Activated T-cell treated with anti-CD3 and anti-CD28 coated beads for 1 hour (primary cell): ENCODE data around the gene MYH16.
"Not testable (repeated sequence)": the region's sequence is repeated elsewhere in the genome, so short reads cannot be mapped to it uniquely, and the experiment has no call there.

Experiments used
- DNase-seq: peaks from one replicate; pipeline ENCODE4 v3.0.0-alpha.2; 2020; ENCODE audit warnings: low read depth

The MYH16 gene

DNA sequence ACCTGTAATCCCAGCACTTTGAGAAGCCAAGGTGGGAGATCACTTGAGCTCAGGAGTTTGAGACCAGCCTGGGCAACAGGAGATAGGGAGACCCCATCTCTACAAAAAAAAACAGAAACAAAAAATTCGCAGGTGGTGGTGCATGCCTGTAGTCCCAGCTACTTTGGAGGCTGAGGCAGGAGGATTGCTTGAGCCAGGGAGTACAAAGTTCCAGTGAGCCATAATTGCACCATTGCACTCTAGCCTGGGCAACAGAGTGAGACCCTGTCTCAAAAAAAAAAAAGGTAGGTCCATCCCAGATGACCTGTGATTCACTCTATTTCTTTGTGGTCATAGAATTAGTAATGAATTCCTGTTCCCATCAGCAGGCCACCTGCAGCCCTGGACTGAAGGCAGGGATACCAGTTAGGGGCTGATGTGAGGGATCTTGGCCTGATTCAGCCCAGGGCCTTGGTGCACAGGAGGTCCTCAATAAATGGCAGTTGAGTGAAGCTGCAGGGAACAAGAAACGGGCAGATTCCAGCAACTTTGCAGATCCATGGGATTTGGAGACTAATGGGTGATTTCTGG is at the start of gene MYH16:
TSS of gene MYH16 (plus strand) at position 364 of the 570 bp plus-strand sequence.
- DNase-seq: no peak

DNA sequence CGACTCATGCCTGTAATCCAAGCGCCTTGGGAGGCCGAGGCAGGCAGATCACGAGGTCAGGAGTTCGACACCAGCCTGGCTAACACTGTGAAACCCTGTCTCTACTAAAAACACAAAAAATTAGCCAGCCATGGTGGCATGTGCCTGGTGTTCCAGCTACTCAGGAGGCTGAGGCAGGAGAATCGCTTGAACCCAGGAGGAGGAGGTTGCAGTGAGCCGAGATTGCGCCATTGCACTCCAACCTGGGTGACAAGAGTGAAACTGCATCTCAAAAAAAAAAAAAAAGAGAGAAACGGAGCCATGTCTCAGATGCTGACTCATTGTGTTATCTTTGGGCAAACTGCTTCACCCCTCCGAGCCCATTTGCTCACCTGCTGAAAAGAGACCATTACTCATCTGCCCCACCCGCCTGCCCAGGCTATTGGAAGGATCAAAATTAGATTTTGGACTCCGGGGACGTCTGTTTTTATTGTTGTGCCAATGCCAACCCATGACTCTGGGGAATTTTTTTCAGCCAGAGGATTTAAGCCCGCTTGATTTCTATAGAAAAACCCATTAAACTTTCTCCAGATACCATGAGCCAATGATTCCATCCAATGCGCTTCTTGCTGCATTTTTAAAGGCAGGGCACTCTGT is 48.3 kb upstream of the MYH16 start:
- not testable (repeated sequence) for DNase-seq

DNA sequence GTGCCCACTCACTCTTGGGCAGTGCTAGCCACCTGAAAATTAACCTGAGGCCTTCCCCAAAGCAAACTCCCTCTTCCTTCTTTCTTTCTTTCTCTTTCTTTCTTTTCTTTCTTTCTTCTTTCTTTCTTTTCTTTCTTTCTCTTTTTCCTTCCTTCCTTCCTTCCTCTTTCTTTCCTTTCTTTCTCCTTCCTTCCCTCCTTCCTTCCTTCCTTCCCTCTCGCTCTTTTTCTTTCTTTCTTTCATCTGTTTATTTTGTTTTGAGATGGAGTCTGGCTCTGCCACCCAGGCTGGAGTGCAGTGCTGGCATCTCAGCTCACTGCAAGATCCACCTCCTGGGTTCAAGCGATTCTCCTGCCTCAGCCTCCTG is 47.8 kb upstream of the MYH16 start:
- DNase-seq: no peak

DNA sequence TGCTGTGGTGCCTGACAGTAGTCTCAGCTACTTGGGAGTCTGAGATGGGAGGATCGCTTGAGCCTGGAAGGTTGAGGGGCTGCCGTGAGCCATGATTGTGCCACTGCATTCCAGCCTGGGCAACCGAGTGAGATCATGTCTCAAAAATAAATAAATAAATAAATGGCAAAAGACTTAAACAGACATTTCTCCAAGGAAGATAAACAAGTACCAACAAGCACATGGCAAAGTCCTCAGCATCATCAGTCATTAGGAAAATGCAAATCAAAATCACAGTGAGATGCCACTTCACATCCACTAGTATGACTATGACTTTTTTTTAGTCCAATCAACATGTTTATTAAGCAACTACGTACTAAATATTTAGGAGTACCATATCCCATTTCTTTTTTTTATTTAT is 43.4 kb upstream of the MYH16 start:
- DNase-seq: no peak

DNA sequence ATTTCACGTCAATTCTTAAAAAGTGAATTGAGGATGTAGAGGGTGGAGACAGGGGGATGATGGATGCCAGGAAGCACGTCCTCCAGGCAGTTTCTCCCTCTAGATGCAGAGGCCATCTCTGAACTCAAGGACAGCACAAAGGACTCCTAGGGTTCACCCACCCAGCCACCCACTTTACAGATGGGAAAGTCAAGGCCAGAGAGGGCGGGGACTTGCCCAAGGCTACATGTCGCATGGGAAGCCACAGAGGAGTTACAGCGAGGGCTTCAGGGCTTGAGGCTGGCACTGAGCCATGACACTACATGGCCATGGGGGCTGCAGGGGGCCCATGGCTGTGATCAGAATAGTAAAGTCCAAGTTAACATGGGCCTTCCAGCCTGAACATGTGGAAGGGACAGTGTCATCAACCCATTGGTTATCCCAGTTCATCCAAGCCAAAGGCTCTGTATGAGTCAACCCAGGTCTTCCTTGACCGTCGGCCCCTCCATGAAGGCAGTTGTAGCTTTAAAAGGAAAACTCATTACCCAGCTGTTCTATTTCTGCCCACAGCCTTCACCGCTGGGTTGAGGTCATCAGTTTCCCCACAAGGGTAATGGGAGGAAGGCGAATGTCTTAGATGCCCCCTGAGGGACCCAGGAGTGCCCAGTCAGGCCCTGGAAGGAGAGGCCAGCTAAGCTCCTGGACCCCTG is 40.4 kb upstream of the MYH16 start:
- DNase-seq: no peak

DNA sequence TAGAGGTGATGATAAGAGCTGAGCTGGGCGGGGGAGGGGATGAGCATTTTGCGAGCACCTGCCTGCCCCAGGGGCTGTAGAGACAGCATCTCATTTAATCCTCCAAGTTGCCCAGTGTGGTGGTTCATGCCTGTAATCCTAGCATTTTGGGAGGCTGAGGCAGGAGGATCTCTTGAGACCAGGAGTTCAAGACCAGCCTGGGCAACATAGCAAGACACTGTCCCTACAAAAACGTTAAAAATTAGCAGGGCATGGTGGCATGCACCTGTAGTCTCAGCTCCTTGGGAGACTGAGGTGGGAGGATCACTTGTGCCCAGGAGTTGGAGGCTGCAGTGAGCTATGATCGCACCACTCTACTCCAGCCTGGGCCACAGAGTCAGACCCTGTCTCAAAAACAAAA is 39.7 kb upstream of the MYH16 start:
- DNase-seq: not testable (repeated sequence)

DNA sequence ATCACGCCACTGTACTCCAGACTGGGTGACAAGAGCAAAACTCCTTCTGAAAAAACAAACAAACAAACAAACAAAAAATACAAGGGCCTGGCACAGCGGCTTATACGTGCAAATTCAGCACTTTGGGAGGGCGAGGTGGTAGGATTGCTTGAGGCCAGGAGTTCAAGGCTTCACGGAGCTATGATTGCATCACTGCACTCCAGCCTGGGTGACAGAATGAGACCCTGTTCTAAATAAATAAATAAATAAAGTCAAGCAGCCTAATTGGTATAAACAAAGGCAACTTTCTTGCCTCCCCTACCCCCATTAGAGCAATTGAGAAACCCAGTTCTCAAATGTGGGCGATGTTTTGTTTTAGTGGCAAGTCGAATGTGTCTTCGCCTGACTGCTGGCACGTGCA is 38.5 kb upstream of the MYH16 start:
- DNase-seq: no peak

DNA sequence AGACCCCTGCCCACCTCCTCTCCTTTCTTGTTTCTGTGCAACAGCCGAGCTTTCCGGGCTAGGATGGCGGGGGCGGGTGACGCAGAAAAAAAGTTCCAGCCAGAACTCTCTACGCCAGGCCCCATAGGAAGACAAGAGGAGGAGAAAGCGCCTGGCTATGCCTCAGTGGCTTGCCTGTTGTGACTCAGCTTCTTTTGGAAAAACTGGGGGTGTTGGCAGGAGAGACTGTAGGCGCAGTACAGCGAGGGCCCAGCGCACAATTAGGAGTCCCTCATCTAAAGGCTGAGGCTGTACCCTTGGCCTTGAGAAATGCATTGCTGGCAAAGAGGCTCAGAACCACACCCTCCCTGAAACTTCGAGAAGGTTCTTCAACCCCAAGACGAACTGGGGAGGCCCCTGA is 36.7 kb upstream of the MYH16 start:
- DNase-seq: no peak

DNA sequence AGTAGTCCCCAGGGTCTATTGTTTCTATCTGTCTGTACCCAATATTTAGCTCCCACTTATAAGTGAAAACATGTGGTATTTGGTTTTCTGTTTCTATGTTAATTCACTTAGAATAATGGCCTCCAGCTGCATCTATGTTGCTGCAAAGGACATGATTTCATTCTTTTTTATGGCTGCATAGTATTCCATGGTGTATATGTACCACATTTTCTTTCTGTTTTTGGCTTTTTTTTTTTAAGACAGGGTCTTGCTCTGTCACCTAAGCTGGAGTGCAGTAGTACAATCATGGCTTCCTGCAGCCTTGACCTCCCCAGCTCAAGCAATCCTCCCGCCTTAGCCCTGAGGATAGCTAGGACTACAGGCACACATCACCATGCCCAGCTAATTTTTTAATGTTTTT is 34.8 kb upstream of the MYH16 start:
- not testable (repeated sequence) for DNase-seq

DNA sequence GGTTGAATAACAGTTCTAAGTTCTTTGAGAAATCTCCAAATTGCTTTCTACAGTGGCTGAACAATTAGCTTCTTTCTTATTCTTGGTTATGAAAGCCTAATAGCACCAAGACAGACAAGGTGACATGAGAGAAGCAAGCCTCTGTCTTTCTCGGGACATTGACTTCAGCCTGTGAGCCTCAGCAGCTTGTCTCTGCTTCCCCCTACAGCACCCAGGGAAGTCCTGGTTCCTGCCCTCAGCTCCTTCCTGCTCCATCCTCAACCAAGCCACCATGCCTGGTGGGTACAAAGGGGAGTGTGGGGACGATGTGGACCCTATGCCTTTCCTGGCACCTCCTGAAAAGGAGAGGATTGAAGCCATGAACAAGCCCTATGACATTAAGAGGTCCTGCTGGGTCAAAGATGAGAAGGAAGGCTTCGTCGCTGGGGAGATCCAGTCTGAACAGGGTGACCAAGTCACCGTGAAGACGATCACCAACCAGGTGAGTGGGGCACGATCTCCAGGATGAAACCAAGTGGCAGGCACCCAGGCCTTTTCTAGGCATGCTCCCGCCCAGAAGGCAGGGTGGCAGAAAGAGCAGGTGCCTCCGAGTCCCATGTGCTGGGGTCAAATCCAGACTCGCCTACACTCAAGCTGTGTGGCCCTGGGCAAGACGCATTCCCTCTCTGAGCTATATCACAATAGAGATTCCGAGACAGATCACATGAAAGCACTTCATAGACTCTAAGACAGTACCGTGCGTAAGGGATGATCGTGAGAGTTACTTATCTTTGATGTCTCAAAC is 33.9 kb upstream of the MYH16 start:
- DNase-seq: no peak

DNA sequence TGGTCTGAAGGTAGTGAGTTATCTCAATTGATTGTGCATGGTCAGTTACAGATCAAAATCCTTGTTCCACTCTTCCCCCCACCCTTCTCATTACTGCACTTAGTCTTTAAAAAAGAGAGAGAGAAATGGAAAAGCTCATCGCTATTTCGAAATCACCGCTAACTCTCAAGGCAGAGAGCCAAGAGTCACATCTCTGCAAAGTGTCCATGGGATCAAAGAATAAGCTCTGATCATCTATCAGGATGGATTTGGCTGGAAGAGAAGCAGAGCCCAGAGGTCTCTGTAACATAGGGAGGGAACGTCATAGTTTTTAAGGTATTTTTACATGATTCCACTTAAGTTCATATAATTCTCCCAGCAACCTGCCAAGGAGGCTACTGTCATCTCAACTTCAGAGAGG is 30.0 kb upstream of the MYH16 start:
- DNase-seq: no peak

DNA sequence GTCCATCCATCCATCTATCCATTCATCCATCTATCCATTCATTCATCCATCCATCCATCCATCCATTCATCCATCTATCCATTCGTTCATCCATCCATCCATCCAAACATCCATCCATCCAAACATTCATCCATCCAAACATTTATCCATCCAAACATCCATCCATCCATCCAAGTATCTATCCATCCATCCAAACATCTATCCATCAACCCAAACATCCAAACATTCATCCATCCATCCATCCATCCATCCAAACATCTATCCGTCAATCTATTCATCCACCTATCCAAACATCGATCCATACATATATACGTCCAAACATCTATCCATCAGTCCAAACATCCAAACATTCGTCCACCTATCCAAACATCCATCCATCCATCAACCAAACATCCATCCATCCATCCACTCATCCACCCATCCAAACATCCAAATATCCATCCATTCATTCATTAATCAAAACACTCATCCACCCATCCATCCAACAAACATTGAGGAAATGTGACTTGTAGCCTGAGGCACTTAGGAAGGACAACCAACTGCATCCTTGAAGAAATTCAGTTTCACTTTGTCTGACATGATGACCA is 28.8 kb upstream of the MYH16 start:
- DNase-seq: no peak

DNA sequence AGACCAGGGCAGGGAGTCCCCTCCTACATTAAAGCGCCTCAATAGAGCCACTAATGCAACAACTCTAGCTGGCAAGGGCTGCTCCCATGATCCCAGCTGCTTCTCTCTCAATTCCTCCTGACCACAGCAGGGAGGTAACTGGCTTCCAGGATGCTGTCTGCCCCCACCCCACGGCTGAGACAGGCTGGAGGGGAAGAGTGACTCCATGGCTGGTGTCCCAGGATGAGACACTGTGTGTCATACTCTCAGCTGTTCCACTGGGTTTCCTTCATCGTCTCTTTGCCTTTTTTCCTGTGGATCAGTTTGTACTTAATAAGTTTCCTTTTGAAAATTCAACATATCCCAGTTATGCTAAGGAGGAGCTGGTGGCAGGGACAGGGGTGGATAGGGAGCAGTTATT is 27.7 kb upstream of the MYH16 start:
- DNase-seq: no peak

DNA sequence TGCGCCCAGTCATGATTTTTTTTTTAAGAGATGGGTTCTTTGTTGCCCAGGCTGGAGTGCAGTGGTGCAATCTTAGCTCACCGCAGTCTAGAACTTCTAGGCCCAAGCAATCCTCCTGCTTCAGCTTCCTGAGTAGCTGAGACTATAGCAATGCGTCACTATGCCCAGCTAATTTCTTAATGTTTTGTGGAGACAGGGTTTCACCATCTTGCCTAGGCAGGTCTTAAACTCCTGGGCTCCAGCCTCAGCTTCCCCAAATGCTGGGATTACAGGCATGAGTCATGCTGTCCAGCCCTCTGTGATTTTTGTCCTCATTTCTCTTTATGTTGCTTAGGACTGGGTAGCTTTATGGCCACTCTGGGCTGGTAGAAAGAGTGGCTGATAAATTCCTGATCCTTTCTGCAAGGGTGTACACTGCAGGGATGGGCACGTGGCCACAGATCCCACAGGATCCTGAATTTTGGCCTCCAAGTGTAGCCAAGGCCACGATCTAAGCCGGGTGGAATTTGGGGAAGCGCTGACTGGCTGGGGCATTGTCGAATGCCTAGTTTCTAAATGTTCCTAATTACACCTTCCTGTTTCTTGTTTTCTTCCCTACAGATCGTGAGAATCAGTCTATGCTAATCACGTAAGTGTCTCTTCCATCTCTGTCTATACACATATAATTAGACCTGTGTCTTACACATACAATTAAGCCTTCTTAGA is 24.1 kb upstream of the MYH16 start:
- DNase-seq: no peak

DNA sequence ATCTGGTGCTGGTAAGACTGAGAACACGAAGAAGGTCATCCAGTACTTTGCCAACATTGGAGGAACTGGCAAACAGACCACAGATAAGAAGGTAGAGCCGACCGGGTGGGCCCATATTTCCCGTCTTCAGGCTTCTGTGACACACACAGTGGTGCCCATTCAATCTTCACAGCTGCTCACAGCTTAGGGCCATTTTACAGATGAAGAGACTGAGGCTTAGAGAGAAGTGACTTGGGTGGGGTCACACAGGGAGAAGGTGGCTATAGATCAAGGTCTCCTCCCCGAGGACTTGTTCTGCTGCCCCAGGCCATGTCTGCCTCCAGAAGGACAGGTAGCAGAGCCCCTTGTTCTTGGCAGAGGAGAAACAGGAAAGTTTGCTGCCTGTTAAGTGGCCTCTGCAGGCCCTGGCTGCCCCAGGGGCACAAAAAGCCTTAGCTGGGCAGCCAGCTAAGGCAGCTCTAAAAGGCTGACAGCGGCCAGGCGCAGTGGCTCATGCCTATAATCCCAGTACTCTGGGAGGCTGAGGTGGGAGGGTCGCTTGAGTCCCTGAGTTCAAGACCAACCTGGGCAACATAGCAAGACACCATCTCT is 22.6 kb upstream of the MYH16 start:
- DNase-seq: no peak

DNA sequence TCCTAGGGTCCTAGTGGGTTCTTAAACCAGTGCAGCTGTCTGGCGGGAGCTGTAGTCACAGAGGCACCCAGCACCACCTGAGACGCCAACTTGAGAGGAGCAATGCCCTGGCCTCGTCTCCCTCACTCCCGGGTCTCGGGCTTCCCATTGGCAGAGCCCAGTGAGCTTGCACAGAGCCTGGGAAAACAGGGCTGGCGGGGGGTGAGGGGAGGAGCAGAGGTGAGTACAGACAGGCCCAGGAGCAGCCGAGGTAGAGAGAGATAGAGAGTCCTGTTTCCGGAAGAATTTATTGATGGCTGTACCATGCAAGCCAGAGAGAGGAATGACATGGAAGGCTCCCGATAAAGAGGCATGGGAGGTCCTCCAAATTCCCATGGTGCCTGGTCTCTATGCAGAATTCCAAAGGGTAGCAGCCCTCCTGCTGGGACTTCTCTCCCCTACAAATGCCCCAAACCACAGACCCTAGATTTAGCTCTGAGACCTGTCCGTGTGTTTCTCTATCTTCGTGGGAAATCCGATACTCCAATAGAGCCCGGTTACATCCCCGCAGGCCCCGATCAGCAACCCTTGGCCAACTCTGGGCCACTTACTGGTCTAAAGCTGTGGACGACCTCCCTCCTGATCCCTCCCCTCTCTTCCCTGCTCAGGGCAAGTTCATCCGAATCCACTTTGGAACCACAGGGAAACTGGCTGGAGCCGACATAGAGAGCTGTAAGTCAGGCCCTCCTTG is 20.3 kb upstream of the MYH16 start:
- no peak for DNase-seq

DNA sequence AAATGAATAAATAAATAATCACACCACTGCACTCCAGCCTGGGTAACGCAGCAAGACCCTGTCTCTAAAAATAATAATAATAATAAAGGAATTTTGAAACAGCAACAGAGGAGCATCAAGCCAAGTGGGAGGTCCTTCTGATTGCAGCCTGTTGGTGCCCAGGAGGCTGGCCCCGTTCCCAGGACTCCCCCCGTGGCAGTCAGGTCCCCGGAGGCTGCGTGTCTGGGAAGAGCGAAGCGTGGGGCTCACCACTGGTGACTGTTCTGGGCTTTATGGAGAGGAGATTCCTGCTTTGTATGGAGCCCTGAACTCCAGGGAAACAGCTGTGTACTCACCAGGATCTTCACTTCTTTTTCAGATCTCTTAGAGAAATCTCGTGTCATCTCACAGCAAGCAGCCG is 19.3 kb upstream of the MYH16 start:
- no peak for DNase-seq

DNA sequence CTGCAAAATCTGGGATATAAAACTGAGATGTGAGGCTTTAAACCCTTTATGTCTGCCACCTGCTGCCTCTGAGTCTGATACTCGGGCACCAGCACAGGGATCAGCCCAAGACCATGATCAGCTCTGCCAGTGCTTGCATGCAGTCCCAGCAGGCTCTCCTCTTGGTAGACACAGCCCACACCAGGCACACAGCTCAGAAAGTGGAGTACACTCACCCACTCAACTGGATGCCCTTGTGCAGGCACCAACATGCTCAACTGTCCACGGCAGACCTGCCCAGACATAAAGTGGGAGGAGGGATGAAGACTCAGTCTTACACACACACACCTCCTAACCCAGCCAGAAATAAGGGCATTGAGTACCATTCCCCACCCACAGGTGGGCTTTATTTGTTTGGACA is 18.2 kb upstream of the MYH16 start:
- no peak for DNase-seq

DNA sequence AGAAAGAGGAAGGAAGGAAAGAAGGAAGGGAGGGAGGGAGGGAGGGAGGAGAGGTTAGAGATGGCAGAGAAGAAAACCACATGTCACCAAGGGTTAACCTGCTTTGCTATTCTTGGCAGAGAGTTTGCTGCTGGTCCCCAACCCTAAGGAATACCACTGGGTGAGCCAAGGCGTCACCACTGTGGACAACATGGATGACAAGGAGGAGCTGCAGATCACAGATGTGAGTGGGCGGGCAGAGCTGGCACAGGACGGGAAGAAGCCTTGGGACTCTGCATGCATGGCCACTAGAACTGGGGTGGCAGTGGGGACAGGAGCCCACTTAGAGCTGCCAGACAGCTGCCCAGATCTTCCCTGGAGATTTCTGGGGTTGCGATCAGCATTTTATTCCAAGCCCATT is 17.2 kb upstream of the MYH16 start:
- DNase-seq: no peak

DNA sequence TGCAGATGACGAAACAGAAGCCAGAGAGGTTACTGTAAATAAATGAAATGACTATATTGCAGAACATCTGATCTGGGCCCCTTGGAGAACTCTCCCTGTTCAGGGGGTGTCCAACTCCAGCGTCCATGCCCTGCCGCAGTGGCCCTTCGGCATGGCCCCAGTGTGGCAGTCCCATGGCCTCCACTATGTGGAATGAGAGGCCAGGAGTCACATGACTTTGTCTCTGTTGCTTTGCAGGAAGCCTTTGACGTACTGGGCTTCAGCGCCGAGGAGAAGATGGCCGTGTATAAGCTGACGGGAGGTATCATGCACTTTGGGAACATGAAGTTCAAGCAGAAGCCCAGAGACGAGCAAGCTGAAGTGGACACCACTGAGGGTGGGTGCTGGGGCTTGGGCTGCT is 15.6 kb upstream of the MYH16 start:
- no peak for DNase-seq

DNA sequence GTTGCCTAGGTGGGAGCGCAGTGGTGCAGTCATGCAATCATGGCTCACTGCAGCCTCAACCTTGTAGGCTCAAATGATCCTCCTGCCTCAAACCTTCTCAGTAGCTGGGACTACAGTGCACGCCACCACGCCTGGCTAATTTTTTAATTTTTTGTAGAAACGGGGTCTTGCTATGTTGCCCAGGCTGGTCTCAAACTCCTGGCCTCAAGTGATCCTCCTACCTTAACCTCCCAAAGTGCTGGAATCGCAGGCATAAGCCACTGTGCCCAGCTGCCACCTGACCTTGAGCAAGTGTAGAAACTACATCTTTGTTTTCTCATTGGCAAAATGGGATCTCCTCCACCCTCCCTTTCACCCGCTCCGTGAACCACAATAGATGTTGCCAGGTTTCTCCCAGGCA is 15.0 kb upstream of the MYH16 start:
- DNase-seq: no peak
